ENCODE measurements around the gene DNAJC25. TPM values are rescaled to one million over a fixed set of nuclear protein-coding genes. Genes with fewer than 3 reads are reported as not detected.

DNAJC25 gene
- polyA plus RNA-seq, 2 of the 4 experiments (the other 2 are of a cell fraction) = 8.6 to 12.1 TPM

DNA sequence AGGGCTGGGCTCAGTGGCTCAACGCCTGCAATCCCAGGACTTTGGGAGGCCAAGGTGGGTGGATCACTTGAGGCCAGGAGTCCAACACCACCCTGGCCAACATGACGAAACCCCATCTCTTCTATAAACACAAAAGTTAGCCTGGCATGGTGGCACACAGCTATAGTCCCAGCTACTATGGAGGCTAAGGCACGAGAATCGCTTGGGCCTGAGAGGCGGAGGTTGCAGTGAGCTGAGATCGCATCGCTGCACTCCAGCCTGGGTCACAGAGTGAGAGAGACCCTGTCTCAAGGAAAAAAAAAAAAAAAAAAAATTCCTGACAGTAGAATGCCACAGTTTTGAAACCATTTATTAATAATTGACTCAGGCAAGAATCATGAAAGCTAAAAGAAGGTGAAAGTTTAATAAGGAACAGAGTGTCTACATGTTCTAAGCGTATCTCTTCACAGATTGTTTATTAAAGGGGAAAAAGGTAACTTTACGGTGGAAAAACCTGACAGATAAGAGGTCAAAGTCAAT is 26.0 kb upstream of the DNAJC25 start (continued):
- TF ChIP-seq, protein P1, sequence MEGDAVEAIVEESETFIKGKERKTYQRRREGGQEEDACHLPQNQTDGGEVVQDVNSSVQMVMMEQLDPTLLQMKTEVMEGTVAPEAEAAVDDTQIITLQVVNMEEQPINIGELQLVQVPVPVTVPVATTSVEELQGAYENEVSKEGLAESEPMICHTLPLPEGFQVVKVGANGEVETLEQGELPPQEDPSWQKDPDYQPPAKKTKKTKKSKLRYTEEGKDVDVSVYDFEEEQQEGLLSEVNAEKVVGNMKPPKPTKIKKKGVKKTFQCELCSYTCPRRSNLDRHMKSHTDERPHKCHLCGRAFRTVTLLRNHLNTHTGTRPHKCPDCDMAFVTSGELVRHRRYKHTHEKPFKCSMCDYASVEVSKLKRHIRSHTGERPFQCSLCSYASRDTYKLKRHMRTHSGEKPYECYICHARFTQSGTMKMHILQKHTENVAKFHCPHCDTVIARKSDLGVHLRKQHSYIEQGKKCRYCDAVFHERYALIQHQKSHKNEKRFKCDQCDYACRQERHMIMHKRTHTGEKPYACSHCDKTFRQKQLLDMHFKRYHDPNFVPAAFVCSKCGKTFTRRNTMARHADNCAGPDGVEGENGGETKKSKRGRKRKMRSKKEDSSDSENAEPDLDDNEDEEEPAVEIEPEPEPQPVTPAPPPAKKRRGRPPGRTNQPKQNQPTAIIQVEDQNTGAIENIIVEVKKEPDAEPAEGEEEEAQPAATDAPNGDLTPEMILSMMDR (IDR thresholded peaks at IDR 0.05) = no peak
- no peak for TF ChIP-seq SREBF2 (IDR thresholded peaks at IDR 0.05)
- TF ChIP-seq FOSL2 (IDR thresholded peaks at IDR 0.05) = no peak
- no peak for TF ChIP-seq FOSL2 (CRISPR knock-in tag; IDR thresholded peaks at IDR 0.05)
- TF ChIP-seq HOXB5 (CRISPR knock-in tag; IDR thresholded peaks at IDR 0.05) = no peak

DNA sequence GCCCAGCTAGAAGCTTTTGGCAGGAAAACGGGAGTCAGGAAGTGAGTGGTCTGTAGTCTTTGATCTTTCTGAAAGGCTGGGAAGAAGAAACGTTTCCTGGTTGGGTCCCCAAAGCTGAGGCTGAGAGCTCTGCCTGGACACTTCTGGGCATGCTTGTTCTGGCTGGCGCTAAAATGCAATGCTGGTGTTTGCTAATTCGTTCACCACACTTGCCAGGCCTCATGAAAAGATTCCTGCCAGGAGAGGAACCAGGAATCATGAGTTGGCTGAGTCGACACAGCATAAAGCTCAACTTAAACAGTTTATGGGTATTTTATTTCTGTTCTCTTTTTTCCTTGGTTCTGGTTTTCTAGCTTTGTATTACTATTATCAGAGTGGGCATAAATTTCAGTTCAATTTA is 21.0 kb upstream of the DNAJC25 start:
- CTCF ChIA-PET = interaction anchor here (0.8 to 1.4 kb wide), 5 partner anchors 12 to 82 kb away, joined by 3 to 5 read pairs (median 3); no protein-coding TSS in a partner anchor
- POLR2A ChIA-PET = interaction anchor here (0.6 kb wide), 1 partner anchor 21 kb away, joined by 4 read pairs; the partner anchor contains the start of gene DNAJC25
- no peak for ATAC-seq
- FAIRE-seq = no peak
- Histone ChIP-seq H3K4me2 (no peak overlapping the region), H3K9me3 (no peaks in the 10 kb centered on the region), H3K4me1 (peaks cover 28% of the 10 kb centered on the region), H3K4me3 (no peak overlapping the region), H3K27ac (peak overlapping the region in 1 of 2 experiments; percentile 10; a peak in 2 of 6 replicates)
- WGBS (ENCODE audit: missing lambda C conversion rate) = 73% methylated on average over 5 of the region's 5 CpGs
- no peak for TF ChIP-seq CBX8 (IDR thresholded peaks at IDR 0.05)
- TF ChIP-seq HDAC2 (IDR thresholded peaks at IDR 0.05) = no peak
- no peak for TF ChIP-seq ESRRA (IDR thresholded peaks at IDR 0.05; ENCODE audit: borderline replicate concordance, low read length)
- no peak for TF ChIP-seq NFE2L2 (conservative IDR thresholded peaks at IDR 0.05; ENCODE audit: low read length)
- no peak for TF ChIP-seq ZSCAN20 (CRISPR knock-in tag; IDR thresholded peaks at IDR 0.05)
- no peak for TF ChIP-seq JUNB (IDR thresholded peaks at IDR 0.05)
- no peak for TF ChIP-seq RARB (CRISPR knock-in tag; IDR thresholded peaks at IDR 0.05)
- no peak for TF ChIP-seq ZNF302 (CRISPR knock-in tag; IDR thresholded peaks at IDR 0.05)
- TF ChIP-seq POLR2A (IDR thresholded peaks at IDR 0.05; ENCODE audit: low read length) = no peak
- TF ChIP-seq EP300 (IDR thresholded peaks at IDR 0.05) = no peak
- TF ChIP-seq HOXB5 (CRISPR knock-in tag; IDR thresholded peaks at IDR 0.05) = no peak
- no peak for DNase-seq (ENCODE audit: low read depth in 1 of 2, low spot score in 1 of 2)

DNA sequence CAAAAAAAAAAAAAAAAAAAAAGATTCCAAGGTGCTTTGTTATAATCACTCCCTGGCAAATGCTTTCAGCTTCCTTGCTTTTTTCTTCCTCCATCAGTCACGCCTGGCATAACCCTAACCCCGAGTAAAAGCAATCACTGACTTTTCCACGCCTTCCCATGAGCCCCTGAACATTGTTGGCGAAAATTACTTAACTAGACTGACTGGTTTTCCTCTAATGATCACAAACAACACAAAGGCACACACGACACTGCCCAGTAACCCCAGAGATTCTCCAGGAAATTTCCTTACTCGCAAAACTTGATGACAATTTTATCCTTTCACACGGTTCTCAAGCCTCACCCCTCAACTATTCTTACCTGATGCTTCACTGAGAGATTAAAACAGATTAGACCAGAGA is 20.3 kb upstream of the DNAJC25 start:
- CTCF ChIA-PET = interaction anchor here (0.7 to 1.4 kb wide), 7 partner anchors 10 to 621 kb away, joined by 3 to 7 read pairs (median 3); no protein-coding TSS in a partner anchor
- TF ChIP-seq RNF2 (IDR thresholded peaks at IDR 0.05; ENCODE audit: borderline replicate concordance, low read depth) = no peak
- no peak for TF ChIP-seq TP53 (CRISPR knock-in tag; IDR thresholded peaks at IDR 0.05)
- no peak for TF ChIP-seq CHD4 (IDR thresholded peaks at IDR 0.05; ENCODE audit: borderline replicate concordance)
- TF ChIP-seq MYC (IDR thresholded peaks at IDR 0.05; ENCODE audit: borderline replicate concordance, low read length) = no peak
- TF ChIP-seq, protein P2, sequence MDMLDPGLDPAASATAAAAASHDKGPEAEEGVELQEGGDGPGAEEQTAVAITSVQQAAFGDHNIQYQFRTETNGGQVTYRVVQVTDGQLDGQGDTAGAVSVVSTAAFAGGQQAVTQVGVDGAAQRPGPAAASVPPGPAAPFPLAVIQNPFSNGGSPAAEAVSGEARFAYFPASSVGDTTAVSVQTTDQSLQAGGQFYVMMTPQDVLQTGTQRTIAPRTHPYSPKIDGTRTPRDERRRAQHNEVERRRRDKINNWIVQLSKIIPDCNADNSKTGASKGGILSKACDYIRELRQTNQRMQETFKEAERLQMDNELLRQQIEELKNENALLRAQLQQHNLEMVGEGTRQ (IDR thresholded peaks at IDR 0.05) = no peak
- TF ChIP-seq HEYL (CRISPR knock-in tag; IDR thresholded peaks at IDR 0.05) = no peak
- TF ChIP-seq MAFK (IDR thresholded peaks at IDR 0.05; ENCODE audit: partially characterized antibody) = no peak
- no peak for TF ChIP-seq RARB (CRISPR knock-in tag; IDR thresholded peaks at IDR 0.05)
- no peak for TF ChIP-seq SREBF2 (IDR thresholded peaks at IDR 0.05)
- no peak for TF ChIP-seq JUN (IDR thresholded peaks at IDR 0.05)
- TF ChIP-seq, protein P3, sequence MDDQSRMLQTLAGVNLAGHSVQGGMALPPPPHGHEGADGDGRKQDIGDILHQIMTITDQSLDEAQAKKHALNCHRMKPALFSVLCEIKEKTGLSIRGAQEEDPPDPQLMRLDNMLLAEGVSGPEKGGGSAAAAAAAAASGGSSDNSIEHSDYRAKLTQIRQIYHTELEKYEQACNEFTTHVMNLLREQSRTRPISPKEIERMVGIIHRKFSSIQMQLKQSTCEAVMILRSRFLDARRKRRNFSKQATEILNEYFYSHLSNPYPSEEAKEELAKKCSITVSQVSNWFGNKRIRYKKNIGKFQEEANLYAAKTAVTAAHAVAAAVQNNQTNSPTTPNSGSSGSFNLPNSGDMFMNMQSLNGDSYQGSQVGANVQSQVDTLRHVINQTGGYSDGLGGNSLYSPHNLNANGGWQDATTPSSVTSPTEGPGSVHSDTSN (IDR thresholded peaks at IDR 0.05) = no peak
- TF ChIP-seq CBX8 (IDR thresholded peaks at IDR 0.05) = no peak
- no peak for TF ChIP-seq CEBPB (IDR thresholded peaks at IDR 0.05)
- TF ChIP-seq FOSB (CRISPR knock-in tag; IDR thresholded peaks at IDR 0.05) = no peak
- no peak for TF ChIP-seq PHF8 (IDR thresholded peaks at IDR 0.05; ENCODE audit: borderline replicate concordance, low read depth)
- no peak for TF ChIP-seq HOXB5 (CRISPR knock-in tag; IDR thresholded peaks at IDR 0.05)
- POLR2A ChIA-PET = interaction anchor here (0.6 kb wide), 1 partner anchor 20 kb away, joined by 4 read pairs; the partner anchor contains the start of gene DNAJC25
- DNase-seq (ENCODE audit: low read depth in 1 of 2, low spot score in 1 of 2) (no peak), FAIRE-seq (no peak), ATAC-seq (no peak)
- H3K4me3 ChIP-seq = no peak overlapping the region
- peak overlapping the region in 1 of 2 experiments; percentile 10; a peak in 2 of 6 replicates for H3K27ac ChIP-seq
- peaks cover 21% of the 10 kb centered on the region for H3K4me1 ChIP-seq
- H3K9me3 ChIP-seq = no peaks in the 10 kb centered on the region
- no peak overlapping the region for H3K4me2 ChIP-seq
- 83% methylated on average over 7 of the region's 7 CpGs for WGBS (ENCODE audit: missing lambda C conversion rate)
